A673 (cell line): Measurements from ENCODE around the gene LDHAL6A. TPM values are rescaled to one million over a fixed set of nuclear protein-coding genes. Genes with fewer than 3 reads are reported as not detected.

Source experiments
- BruUV-seq: library from RNA; stranded (reverse); fragments of 400-500 nt; replicated peaks from 2 replicates; lab custom pipeline; 2021; lab: Mats Ljungman, UMichigan
- CTCF ChIA-PET: fragments of 300-600 bp; sonication (Branson Sonifier 250); formaldehyde crosslinking; loops from one replicate; lab custom pipeline; 2022; ENCODE audit warnings: antibody characterized with exemption; lab: Charles Lee
- POLR2A ChIA-PET: fragments of 300-600 bp; sonication (Branson Sonifier 250); formaldehyde crosslinking; loops from one replicate; lab custom pipeline; 2022; ENCODE audit warnings: antibody characterized with exemption; ENCODE audit not compliant: low non-redundant PET; lab: Charles Lee
- DNase-seq: peaks from one replicate; pipeline ENCODE4 v3.0.0-alpha.2; 2015; ENCODE audit warnings: low spot score
- H3K27ac ChIP-seq: fragments of 200-600 bp; sonication (generic); 2 replicates; pipeline ENCODE4 v1.5.1; 2016; ENCODE audit warnings: mixed run types, low read depth, mild to moderate bottlenecking, mixed read lengths, antibody characterized with exemption, low read length; ENCODE audit not compliant: poor library complexity, severe bottlenecking
- H3K27me3 ChIP-seq: fragments of 200-600 bp; sonication (generic); replicated peaks from 2 replicates; pipeline ENCODE4 v1.6.1; 2017; ENCODE audit warnings: mixed run types, low read depth, mild to moderate bottlenecking, mixed read lengths, antibody characterized with exemption, low read length; ENCODE audit not compliant: insufficient read depth, poor library complexity
- H3K36me3 ChIP-seq: fragments of 200-600 bp; sonication (generic); 2 replicates; pipeline ENCODE4 v1.6.1; 2016; ENCODE audit warnings: mixed run types, mild to moderate bottlenecking, mixed read lengths, antibody characterized with exemption, low read length; ENCODE audit not compliant: insufficient read depth, poor library complexity, severe bottlenecking
- H3K4me1 ChIP-seq: fragments of 200-600 bp; sonication (generic); 2 replicates; pipeline ENCODE4 v1.6.1; 2017; ENCODE audit warnings: mixed run types, mild to moderate bottlenecking, mixed read lengths, antibody characterized with exemption, low read length; ENCODE audit not compliant: insufficient read depth, poor library complexity, severe bottlenecking
- H3K4me3 ChIP-seq: fragments of 200-600 bp; sonication (generic); 2 replicates; pipeline ENCODE4 v1.5.1; 2016; ENCODE audit warnings: low read depth, mixed run types, mild to moderate bottlenecking, mixed read lengths, low read length; ENCODE audit not compliant: poor library complexity, severe bottlenecking
- H3K9me3 ChIP-seq: fragments of 200-600 bp; sonication (generic); 2 replicates; pipeline ENCODE4 v1.6.1; 2016; ENCODE audit warnings: mixed run types, low read depth, mild to moderate bottlenecking, mixed read lengths, antibody characterized with exemption, low read length; ENCODE audit not compliant: poor library complexity, severe bottlenecking
- CTCF ChIP-seq: fragments of 300-800, 200-600 bp; sonication (generic); conservative IDR thresholded peaks from 2 replicates; pipeline ENCODE4 v1.5.1; 2017; ENCODE audit warnings: low read depth, mild to moderate bottlenecking, antibody characterized with exemption, low read length, moderate library complexity, mixed read lengths
- EZH2 ChIP-seq: fragments of 200-600 bp; sonication (generic); IDR thresholded peaks from 2 replicates; pipeline ENCODE4 v1.6.1; 2017; ENCODE audit warnings: borderline replicate concordance, low read depth, mild to moderate bottlenecking, mixed read lengths, antibody characterized with exemption, low read length; ENCODE audit not compliant: poor library complexity, severe bottlenecking
- intact Hi-C: fragments of 100-400 bp; cut with micrococcal nuclease; formaldehyde crosslinking; loops from one replicate; pipeline ENCODE4 v1.10.0; 2022; ENCODE audit not compliant: unreplicated experiment
- total RNA-seq: library from RNA; stranded (reverse); gene quantifications from 2 replicates; pipeline ENCODE4 v1.2.3, GENCODE V29; 2021

LDHAL6A gene
- total RNA-seq, 1 experiment from 2014 or later: not detected

- Histone ChIP-seq H3K27me3 (no peaks in the 10 kb centered on the region), H3K9me3 (no peaks in the 10 kb centered on the region), H3K4me1 (peaks cover 9% of the 10 kb centered on the region), H3K27ac (no peak overlapping the region), H3K4me3 (no peak overlapping the region), H3K36me3 (no peaks in the 10 kb centered on the region)
- no TSS peak for BruUV-seq
- no peak for DNase-seq
- ChIA-PET CTCF (no interaction called here), POLR2A (no interaction called here)
- TF ChIP-seq EZH2 (no peak), CTCF (no peak)
- intact Hi-C loops: no loop called here
These were observed 39.2 kb upstream of the LDHAL6A start for GRCh38 chr11:18416459-18416858.

GRCh38 chr11:18419040-18419439, 36.6 kb upstream of the LDHAL6A start:
- BruUV-seq: no TSS peak
- Histone ChIP-seq H3K4me3 (no peak overlapping the region), H3K9me3 (no peaks in the 10 kb centered on the region), H3K27ac (no peak overlapping the region), H3K36me3 (no peaks in the 10 kb centered on the region), H3K4me1 (peaks cover 9% of the 10 kb centered on the region), H3K27me3 (no peaks in the 10 kb centered on the region)
- TF ChIP-seq CTCF (no peak), EZH2 (no peak)
- ChIA-PET POLR2A (no interaction called here), CTCF (no interaction called here)
- no peak for DNase-seq
- intact Hi-C loops: no loop called here

- peaks cover 9% of the 10 kb centered on the region for H3K4me1 ChIP-seq
- no peak for DNase-seq
- BruUV-seq: no TSS peak
- H3K27ac ChIP-seq: no peak overlapping the region
- no peak for TF ChIP-seq CTCF
- no peak for TF ChIP-seq EZH2
- CTCF ChIA-PET: no interaction called here
- H3K9me3 ChIP-seq: no peaks in the 10 kb centered on the region
- POLR2A ChIA-PET: no interaction called here
- no peaks in the 10 kb centered on the region for H3K36me3 ChIP-seq
- H3K4me3 ChIP-seq: no peak overlapping the region
- H3K27me3 ChIP-seq: no peaks in the 10 kb centered on the region
- intact Hi-C loops: no loop called here
These were observed 35.6 kb upstream of the LDHAL6A start for GRCh38 chr11:18420067-18420466.
